GM06990 (cell line): ENCODE results near the gene PTPN13.

Experiments used
- DNase-seq: peaks from one replicate; pipeline ENCODE4 v3.0.0-alpha.2; 2011; ENCODE audit not compliant: insufficient read length; ENCODE audit errors: extremely low read depth
- H3K27me3 ChIP-seq: replicated peaks from 2 replicates; pipeline ENCODE4 v1.6.0; 2011; ENCODE audit warnings: low read length; ENCODE audit not compliant: control insufficient read depth, insufficient read depth
- H3K36me3 ChIP-seq: 2 replicates; pipeline ENCODE4 v1.5.1; 2011; ENCODE audit warnings: low read length; ENCODE audit not compliant: control insufficient read depth, insufficient read depth
- H3K4me3 ChIP-seq: replicated peaks from 2 replicates; pipeline ENCODE4 v1.5.1; 2011; ENCODE audit warnings: low read depth, mild to moderate bottlenecking, control low read depth, low read length
- TF ChIP-seq, protein P1 (sequence below): IDR thresholded peaks from 2 replicates; pipeline ENCODE4 v1.5.1; 2011; ENCODE audit warnings: low read length, control low read depth, mild to moderate bottlenecking, inconsistent platforms; ENCODE audit not compliant: insufficient read depth, poor library complexity, severe bottlenecking

The PTPN13 gene

GRCh38 chr4:86822136-86822535 is 228.0 kb downstream of the PTPN13 start:
- TF ChIP-seq, protein P1, sequence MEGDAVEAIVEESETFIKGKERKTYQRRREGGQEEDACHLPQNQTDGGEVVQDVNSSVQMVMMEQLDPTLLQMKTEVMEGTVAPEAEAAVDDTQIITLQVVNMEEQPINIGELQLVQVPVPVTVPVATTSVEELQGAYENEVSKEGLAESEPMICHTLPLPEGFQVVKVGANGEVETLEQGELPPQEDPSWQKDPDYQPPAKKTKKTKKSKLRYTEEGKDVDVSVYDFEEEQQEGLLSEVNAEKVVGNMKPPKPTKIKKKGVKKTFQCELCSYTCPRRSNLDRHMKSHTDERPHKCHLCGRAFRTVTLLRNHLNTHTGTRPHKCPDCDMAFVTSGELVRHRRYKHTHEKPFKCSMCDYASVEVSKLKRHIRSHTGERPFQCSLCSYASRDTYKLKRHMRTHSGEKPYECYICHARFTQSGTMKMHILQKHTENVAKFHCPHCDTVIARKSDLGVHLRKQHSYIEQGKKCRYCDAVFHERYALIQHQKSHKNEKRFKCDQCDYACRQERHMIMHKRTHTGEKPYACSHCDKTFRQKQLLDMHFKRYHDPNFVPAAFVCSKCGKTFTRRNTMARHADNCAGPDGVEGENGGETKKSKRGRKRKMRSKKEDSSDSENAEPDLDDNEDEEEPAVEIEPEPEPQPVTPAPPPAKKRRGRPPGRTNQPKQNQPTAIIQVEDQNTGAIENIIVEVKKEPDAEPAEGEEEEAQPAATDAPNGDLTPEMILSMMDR = no peak
- DNase-seq = no peak

GRCh38 chr4:86825511-86825910 is 231.4 kb downstream of the PTPN13 start:
- no peaks in the 10 kb centered on the region for H3K36me3 ChIP-seq
- H3K27me3 ChIP-seq = no peaks in the 10 kb centered on the region
- TF ChIP-seq, protein P1 = no peak
- DNase-seq = no peak
- H3K4me3 ChIP-seq = no peak overlapping the region

More at GRCh38 chr4:86822136-86822535, 228.0 kb downstream of the PTPN13 start:
- no peak overlapping the region for H3K4me3 ChIP-seq
- no peaks in the 10 kb centered on the region for H3K36me3 ChIP-seq
- H3K27me3 ChIP-seq = no peaks in the 10 kb centered on the region

- H3K4me3 ChIP-seq = no peak overlapping the region
- no peaks in the 10 kb centered on the region for H3K36me3 ChIP-seq
- H3K27me3 ChIP-seq = no peaks in the 10 kb centered on the region; the same call in 1 of the 2 replicates
- TF ChIP-seq, protein P1 = no peak
- DNase-seq = no peak
Observed at GRCh38 chr4:86831262-86832130, 237.4 kb downstream of the PTPN13 start.

DNA sequence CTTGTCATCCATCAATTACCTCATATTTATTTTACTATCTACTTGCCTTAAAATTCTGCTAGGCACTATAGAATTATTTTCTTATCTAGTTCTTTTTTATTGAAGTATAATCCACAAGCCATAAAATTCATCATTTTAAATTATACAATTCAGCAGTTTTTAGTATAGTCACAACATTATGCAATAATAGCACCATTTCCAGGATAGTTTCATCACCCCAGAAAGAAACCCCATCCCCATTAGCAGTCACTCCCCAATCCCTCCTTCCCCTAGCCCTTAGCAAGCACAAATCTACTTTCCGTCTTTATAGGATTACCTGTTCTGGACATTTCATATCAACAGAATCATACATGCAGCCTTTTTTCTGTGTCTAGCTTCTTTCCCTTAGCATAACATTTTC is 239.5 kb downstream of the PTPN13 start:
- no peak for DNase-seq
- Histone ChIP-seq H3K27me3 (no peaks in the 10 kb centered on the region; the same call in 1 of the 2 replicates), H3K4me3 (no peak overlapping the region), H3K36me3 (no peaks in the 10 kb centered on the region)
- TF ChIP-seq, protein P1 = no peak

DNA sequence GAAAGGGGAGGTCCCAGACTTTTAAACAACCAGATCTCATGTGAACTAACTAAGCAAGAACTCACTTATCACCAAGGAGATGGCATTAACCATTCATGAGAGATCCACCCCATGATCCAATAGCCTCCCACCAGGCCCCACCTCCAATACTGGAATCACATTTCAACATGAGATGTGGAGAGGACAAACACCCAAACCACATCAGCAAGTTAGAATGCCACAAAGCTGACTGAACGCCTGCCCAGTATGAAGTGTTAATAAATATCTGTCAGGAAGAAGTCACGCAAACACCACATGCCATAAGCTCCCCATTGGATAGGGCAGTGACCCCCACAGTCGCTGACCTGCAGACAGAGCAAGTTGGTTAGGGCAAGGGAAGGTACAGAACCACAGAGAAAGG is 240.8 kb downstream of the PTPN13 start:
- H3K4me3 ChIP-seq = no peak overlapping the region
- no peaks in the 10 kb centered on the region; the same call in 1 of the 2 replicates for H3K27me3 ChIP-seq
- H3K36me3 ChIP-seq = no peaks in the 10 kb centered on the region
- no peak for DNase-seq
- TF ChIP-seq, protein P1 = no peak
